Right lobe of liver (tissue), 4 donors: ENCODE results near the gene CPT1A.

Source experiments
- CTCF ChIP-seq, 4 donors: fragments of 200-600 bp in 3 of 4; fragments of 450-650 bp in 1 of 4; IDR thresholded peaks; one replicate each; pipeline versions ENCODE4 v1.5.1 to v1.8.0; 2016 to 2022; ENCODE audit warnings: antibody characterized with exemption in 4 of 4, mild to moderate bottlenecking in 2 of 4
- POLR2A ChIP-seq: fragments of 450-650 bp; IDR thresholded peaks from one replicate; pipeline ENCODE4 v1.6.1; 2017; ENCODE audit warnings: antibody characterized with exemption, mild to moderate bottlenecking
- donor health status: DM: no; HTN: no; CAD: no.
- donor health status: DM: no; HTN: no; CAD: no.
- donor health status: DM: no; HTN: yes; CAD: no.

- TF ChIP-seq POLR2A = no peak
- no peak for TF ChIP-seq CTCF (IDR thresholded peaks at IDR 0.05)
Measured at GRCh38 chr11:68835328-68835727, 6.4 kb downstream of the CPT1A start.
